HCT116 (cell line): Measurements from ENCODE around the gene MSL1. TPM values are rescaled to one million over a fixed set of nuclear protein-coding genes. Genes with fewer than 3 reads are reported as not detected.

ENCODE experiments used
- ATAC-seq: fragments of 200-7000 bp; cut with Tn5 transposase; 2 replicates; pipeline ENCODE4 v1.9.1; 2020; ENCODE audit warnings: mild to moderate bottlenecking, moderate library complexity
- BruUV-seq: library from RNA; stranded (reverse); fragments of 400-500 nt; replicated peaks from 2 replicates; lab custom pipeline; 2021; lab: Mats Ljungman, UMichigan
- CTCF ChIA-PET: fragments of 300-600 bp; sonication (Branson Sonifier 250); formaldehyde crosslinking; loops from one replicate; lab custom pipeline; 2021; ENCODE audit warnings: antibody characterized with exemption; lab: Charles Lee
- POLR2A ChIA-PET: fragments of 300-600, 350-600 bp; sonication (Branson Sonifier 250); formaldehyde crosslinking; loops from one replicate; lab custom pipeline; 2021; ENCODE audit warnings: antibody characterized with exemption; lab: Charles Lee
- RAD21 ChIA-PET, 2 experiments: fragments of 300-600 bp; sonication (Branson Sonifier 250); formaldehyde crosslinking; loops; one replicate each; lab custom pipeline; 2023; ENCODE audit warnings: low total read pairs in 2 of 2; ENCODE audit not compliant: uncharacterized antibody in 2 of 2, unreplicated experiment in 2 of 2, low non-redundant PET in 1 of 2; lab: Charles Lee
- DNase-seq: peaks from one replicate; pipeline ENCODE4 v3.0.0-alpha.2; 2010; ENCODE audit warnings: low read depth, low spot score
- H2AFZ ChIP-seq: fragments of 200-600 bp; shearing (Covaris generic), sonication (generic); 2 replicates; pipeline ENCODE4 v1.6.1; 2017; ENCODE audit warnings: low read depth, mixed run types, mixed read lengths, antibody characterized with exemption, low read length; ENCODE audit not compliant: poor library complexity, severe bottlenecking
- H3K27ac ChIP-seq: 2 replicates; pipeline ENCODE4 v1.5.1; 2012; ENCODE audit warnings: low read depth, low read length
- H3K27me3 ChIP-seq: fragments of 200-600 bp; sonication (generic); 2 replicates; pipeline ENCODE4 v1.6.1; 2016; ENCODE audit warnings: mixed run types, low read length, mixed read lengths; ENCODE audit not compliant: insufficient read depth
- H3K36me3 ChIP-seq, 2 experiments: fragments of 200-500 bp in 1 of 2; fragments of 200-600 bp in 1 of 2; sonication (Bioruptor generic) in 1 of 2; sonication (generic) in 1 of 2; 2 replicates each; pipeline versions ENCODE4 v1.5.1 to v1.6.1; 2014 to 2016; ENCODE audit warnings: low read length in 2 of 2, inconsistent platforms in 1 of 2, mixed read lengths in 1 of 2, mixed run types in 1 of 2; ENCODE audit not compliant: insufficient read depth in 2 of 2, control insufficient read depth in 1 of 2
- H3K4me1 ChIP-seq, 2 experiments: fragments of 200-600 bp in 1 of 2; sonication (generic) in 1 of 2; 2 replicates each; pipeline versions ENCODE4 v1.5.1 to v1.6.1; 2012 to 2017; ENCODE audit warnings: low read length in 2 of 2, inconsistent platforms in 1 of 2, mild to moderate bottlenecking in 1 of 2, mixed read lengths in 1 of 2, mixed run types in 1 of 2, moderate library complexity in 1 of 2; ENCODE audit not compliant: insufficient read depth in 2 of 2, control insufficient read depth in 1 of 2
- H3K4me2 ChIP-seq: fragments of 200-600 bp; sonication (generic); 2 replicates; pipeline ENCODE4 v1.6.1; 2017; ENCODE audit warnings: mixed run types, low read length, mixed read lengths
- H3K4me3 ChIP-seq, 2 experiments: fragments of 200-600 bp in 1 of 2; sonication (generic) in 1 of 2; replicated peaks in 1 of 2; 2 replicates each; pipeline ENCODE4 v1.5.1; 2011 to 2016; ENCODE audit warnings: low read length in 2 of 2, control low read depth in 1 of 2, low read depth in 1 of 2, mild to moderate bottlenecking in 1 of 2, mixed read lengths in 1 of 2, mixed run types in 1 of 2
- H3K79me2 ChIP-seq: fragments of 200-600 bp; sonication (generic); 2 replicates; pipeline ENCODE4 v1.6.1; 2017; ENCODE audit warnings: mild to moderate bottlenecking, mixed run types, low read length, moderate library complexity, mixed read lengths; ENCODE audit not compliant: insufficient read depth
- H3K9ac ChIP-seq: fragments of 200-600 bp; sonication (generic); 2 replicates; pipeline ENCODE4 v1.6.1; 2016; ENCODE audit warnings: low read length, mixed read lengths
- H3K9me2 ChIP-seq: fragments of 200-600 bp; sonication (generic), shearing (Covaris generic); 2 replicates; pipeline ENCODE4 v1.6.1; 2017; ENCODE audit warnings: mixed run types, mild to moderate bottlenecking, moderate library complexity; ENCODE audit not compliant: insufficient read depth
- H3K9me3 ChIP-seq, 2 experiments: fragments of 200-500 bp in 1 of 2; fragments of 200-600 bp in 1 of 2; sonication (Bioruptor generic) in 1 of 2; sonication (generic) in 1 of 2; 2 replicates each; pipeline ENCODE4 v1.6.1; 2014 to 2017; ENCODE audit warnings: low read length in 2 of 2, mixed read lengths in 2 of 2, inconsistent platforms in 1 of 2, low read depth in 1 of 2, mild to moderate bottlenecking in 1 of 2, mixed run types in 1 of 2, moderate library complexity in 1 of 2; ENCODE audit not compliant: control insufficient read depth in 1 of 2, insufficient read depth in 1 of 2
- H4K20me1 ChIP-seq: fragments of 200-600 bp; sonication (generic), shearing (Covaris generic); 2 replicates; pipeline ENCODE4 v1.6.1; 2017; ENCODE audit warnings: mixed run types, mild to moderate bottlenecking, moderate library complexity; ENCODE audit not compliant: insufficient read depth
- CBX3 ChIP-seq: IDR thresholded peaks from 2 replicates; pipeline ENCODE4 v1.6.1; 2012; ENCODE audit warnings: low read depth
- CEBPB ChIP-seq: IDR thresholded peaks from 2 replicates; pipeline ENCODE4 v1.6.1; 2012; ENCODE audit warnings: low read depth
- EGR1 ChIP-seq: IDR thresholded peaks from 2 replicates; pipeline ENCODE4 v1.6.1; 2012; ENCODE audit warnings: low read depth
- ELF1 ChIP-seq: IDR thresholded peaks from 2 replicates; pipeline ENCODE4 v1.6.1; 2012; ENCODE audit warnings: low read depth, borderline replicate concordance
- EZH2 ChIP-seq: fragments of 200-600 bp; sonication (generic); IDR thresholded peaks from 2 replicates; pipeline ENCODE4 v1.6.1; 2017; ENCODE audit warnings: antibody characterized with exemption, mixed run types
- FOSL1 ChIP-seq: IDR thresholded peaks from 2 replicates; pipeline ENCODE4 v1.6.1; 2012; ENCODE audit warnings: low read depth
- JUND ChIP-seq: IDR thresholded peaks from 2 replicates; pipeline ENCODE4 v1.6.1; 2012
- POLR2A ChIP-seq: IDR thresholded peaks from 2 replicates; pipeline ENCODE4 v1.7.0; 2011; ENCODE audit warnings: borderline replicate concordance; ENCODE audit not compliant: insufficient read depth, insufficient read length; ENCODE audit errors: extremely low read depth
- YY1 ChIP-seq: IDR thresholded peaks from 2 replicates; pipeline ENCODE4 v1.6.1; 2011; ENCODE audit warnings: low read length, low read depth, moderate library complexity, mild to moderate bottlenecking; ENCODE audit not compliant: insufficient replicate concordance; ENCODE audit errors: extremely low read depth
- intact Hi-C: fragments of 100-400 bp; cut with micrococcal nuclease; formaldehyde crosslinking; loops from 2 replicates; pipeline ENCODE4 v1.10.0; 2022
- total RNA-seq: library from RNA; stranded (reverse); gene quantifications from one replicate; pipeline ENCODE4 v1.2.1, GENCODE V29; 2021; ENCODE audit not compliant: unreplicated experiment
- TF ChIP-seq, protein P1 (sequence below), 3 experiments: fragments of 200-600 bp in 1 of 3; sonication (generic) in 1 of 3; IDR thresholded peaks in 2 of 3; conservative IDR thresholded peaks in 1 of 3; 2 replicates each; pipeline ENCODE4 v1.5.1; 2012 to 2017; ENCODE audit warnings: low read depth in 2 of 3, low read length in 2 of 3, antibody characterized with exemption in 1 of 3, borderline replicate concordance in 1 of 3, control low read depth in 1 of 3, mild to moderate bottlenecking in 1 of 3, mixed read lengths in 1 of 3, mixed run types in 1 of 3, moderate library complexity in 1 of 3; ENCODE audit not compliant: insufficient read depth in 1 of 3
- TF ChIP-seq, protein P2 (sequence below): IDR thresholded peaks from 2 replicates; pipeline ENCODE4 v1.6.1; 2012
- TF ChIP-seq, protein P3 (sequence below): IDR thresholded peaks from 2 replicates; pipeline ENCODE4 v1.6.1; 2012; ENCODE audit warnings: low read depth

Gene MSL1
- total RNA-seq, 1 experiment from 2014 or later, result 67.2 TPM

DNA sequence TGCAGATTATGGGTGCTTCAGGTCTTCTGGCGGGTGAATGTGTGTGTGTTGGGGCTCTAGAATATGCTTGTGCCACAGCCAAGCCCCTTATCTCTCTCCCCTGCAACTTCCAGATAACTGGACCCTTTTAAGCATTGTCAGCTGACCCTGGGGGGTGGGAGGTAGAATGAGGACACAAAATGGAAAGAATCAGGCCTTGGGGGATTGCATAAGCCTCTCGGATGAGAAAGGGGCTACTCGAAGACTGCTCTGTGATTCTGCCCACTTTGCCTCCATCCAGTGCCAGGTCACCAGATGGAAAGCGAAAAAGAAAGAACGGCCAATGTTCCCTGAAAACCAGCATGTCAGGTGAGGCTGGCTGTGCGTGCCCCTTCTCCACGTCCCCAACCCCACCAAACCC lies 45.2 kb upstream of the MSL1 start:
- H3K9ac ChIP-seq, result no peak overlapping the region
- H3K79me2 ChIP-seq, result no peaks in the 10 kb centered on the region
- ATAC-seq, result no peak
- peaks cover 41 to 48% of the 10 kb centered on the region in 2 experiments for H3K4me1 ChIP-seq
- no peak overlapping the region for H3K4me2 ChIP-seq
- H3K36me3 ChIP-seq, result no peaks in the 10 kb centered on the region
- no peak overlapping the region for H2AFZ ChIP-seq
- H3K4me3 ChIP-seq, result no peak overlapping the region
- H3K9me2 ChIP-seq, result no peaks in the 10 kb centered on the region
- TF ChIP-seq JUND (no peak), POLR2A (no peak), YY1 (no peak), FOSL1 (no peak)
- TF ChIP-seq, protein P1, sequence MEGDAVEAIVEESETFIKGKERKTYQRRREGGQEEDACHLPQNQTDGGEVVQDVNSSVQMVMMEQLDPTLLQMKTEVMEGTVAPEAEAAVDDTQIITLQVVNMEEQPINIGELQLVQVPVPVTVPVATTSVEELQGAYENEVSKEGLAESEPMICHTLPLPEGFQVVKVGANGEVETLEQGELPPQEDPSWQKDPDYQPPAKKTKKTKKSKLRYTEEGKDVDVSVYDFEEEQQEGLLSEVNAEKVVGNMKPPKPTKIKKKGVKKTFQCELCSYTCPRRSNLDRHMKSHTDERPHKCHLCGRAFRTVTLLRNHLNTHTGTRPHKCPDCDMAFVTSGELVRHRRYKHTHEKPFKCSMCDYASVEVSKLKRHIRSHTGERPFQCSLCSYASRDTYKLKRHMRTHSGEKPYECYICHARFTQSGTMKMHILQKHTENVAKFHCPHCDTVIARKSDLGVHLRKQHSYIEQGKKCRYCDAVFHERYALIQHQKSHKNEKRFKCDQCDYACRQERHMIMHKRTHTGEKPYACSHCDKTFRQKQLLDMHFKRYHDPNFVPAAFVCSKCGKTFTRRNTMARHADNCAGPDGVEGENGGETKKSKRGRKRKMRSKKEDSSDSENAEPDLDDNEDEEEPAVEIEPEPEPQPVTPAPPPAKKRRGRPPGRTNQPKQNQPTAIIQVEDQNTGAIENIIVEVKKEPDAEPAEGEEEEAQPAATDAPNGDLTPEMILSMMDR (IDR thresholded peaks at IDR 0.05 in 2 of 3, conservative IDR thresholded peaks at IDR 0.05 in 1 of 3; ENCODE audit: borderline replicate concordance in 1 of 3, insufficient read depth in 1 of 3, low read depth in 2 of 3, low read length in 2 of 3), result no peak
- TF ChIP-seq, protein P2, sequence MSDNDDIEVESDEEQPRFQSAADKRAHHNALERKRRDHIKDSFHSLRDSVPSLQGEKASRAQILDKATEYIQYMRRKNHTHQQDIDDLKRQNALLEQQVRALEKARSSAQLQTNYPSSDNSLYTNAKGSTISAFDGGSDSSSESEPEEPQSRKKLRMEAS, result no peak
- H4K20me1 ChIP-seq, result no peaks in the 10 kb centered on the region
- no TSS peak for BruUV-seq
- intact Hi-C loops, result no loop called here
- no peak for DNase-seq
- H3K27me3 ChIP-seq, result no peaks in the 10 kb centered on the region
- ChIA-PET RAD21 (no interaction called here), CTCF (interaction anchor here (1.8 to 2.7 kb wide), 5 partner anchors 8 to 22 kb away, joined by 7 to 36 read pairs (median 9); no protein-coding TSS in a partner anchor), POLR2A (no interaction called here)
- H3K9me3 ChIP-seq, result no peaks in the 10 kb centered on the region
- H3K27ac ChIP-seq, result no peak overlapping the region

DNA sequence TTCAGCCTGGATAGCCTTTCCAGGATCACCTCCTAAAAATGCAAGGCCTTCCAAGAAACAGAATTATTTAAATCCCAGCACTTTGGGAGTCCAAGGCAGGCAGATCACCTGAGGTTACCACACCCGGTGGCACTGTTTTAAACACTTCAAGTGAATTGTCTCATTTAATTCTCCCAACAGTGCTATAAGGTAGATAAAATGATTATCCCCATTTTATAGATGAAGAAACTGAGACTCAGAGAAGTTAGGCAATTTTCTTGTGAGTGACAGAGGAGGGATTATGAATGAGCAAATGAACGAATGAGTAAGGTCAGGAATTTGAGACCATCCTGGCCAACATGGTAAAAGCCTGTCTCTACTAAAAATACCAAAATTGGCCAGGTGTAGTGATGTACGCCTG lies 42.2 kb upstream of the MSL1 start:
- H3K79me2 ChIP-seq, result no peaks in the 10 kb centered on the region
- H3K4me3 ChIP-seq, result no peak overlapping the region
- H3K9me2 ChIP-seq, result no peaks in the 10 kb centered on the region
- no peak overlapping the region for H3K27ac ChIP-seq
- intact Hi-C loops, result no loop called here
- H3K4me1 ChIP-seq, result peaks cover 15 to 38% of the 10 kb centered on the region in 2 experiments
- ChIA-PET RAD21 (no interaction called here), POLR2A (no interaction called here), CTCF (no interaction called here)
- H3K27me3 ChIP-seq, result no peaks in the 10 kb centered on the region
- ATAC-seq, result no peak
- no peak for DNase-seq
- H3K4me2 ChIP-seq, result no peak overlapping the region
- no peaks in the 10 kb centered on the region for H3K9me3 ChIP-seq
- no TSS peak for BruUV-seq
- H4K20me1 ChIP-seq, result no peaks in the 10 kb centered on the region
- H3K9ac ChIP-seq, result no peak overlapping the region
- H3K36me3 ChIP-seq, result no peaks in the 10 kb centered on the region
- no peak overlapping the region for H2AFZ ChIP-seq
- TF ChIP-seq CEBPB (no peak), FOSL1 (no peak), CBX3 (no peak), EGR1 (no peak), JUND (no peak), POLR2A (no peak), ELF1 (no peak), EZH2 (no peak)
- TF ChIP-seq, protein P3, sequence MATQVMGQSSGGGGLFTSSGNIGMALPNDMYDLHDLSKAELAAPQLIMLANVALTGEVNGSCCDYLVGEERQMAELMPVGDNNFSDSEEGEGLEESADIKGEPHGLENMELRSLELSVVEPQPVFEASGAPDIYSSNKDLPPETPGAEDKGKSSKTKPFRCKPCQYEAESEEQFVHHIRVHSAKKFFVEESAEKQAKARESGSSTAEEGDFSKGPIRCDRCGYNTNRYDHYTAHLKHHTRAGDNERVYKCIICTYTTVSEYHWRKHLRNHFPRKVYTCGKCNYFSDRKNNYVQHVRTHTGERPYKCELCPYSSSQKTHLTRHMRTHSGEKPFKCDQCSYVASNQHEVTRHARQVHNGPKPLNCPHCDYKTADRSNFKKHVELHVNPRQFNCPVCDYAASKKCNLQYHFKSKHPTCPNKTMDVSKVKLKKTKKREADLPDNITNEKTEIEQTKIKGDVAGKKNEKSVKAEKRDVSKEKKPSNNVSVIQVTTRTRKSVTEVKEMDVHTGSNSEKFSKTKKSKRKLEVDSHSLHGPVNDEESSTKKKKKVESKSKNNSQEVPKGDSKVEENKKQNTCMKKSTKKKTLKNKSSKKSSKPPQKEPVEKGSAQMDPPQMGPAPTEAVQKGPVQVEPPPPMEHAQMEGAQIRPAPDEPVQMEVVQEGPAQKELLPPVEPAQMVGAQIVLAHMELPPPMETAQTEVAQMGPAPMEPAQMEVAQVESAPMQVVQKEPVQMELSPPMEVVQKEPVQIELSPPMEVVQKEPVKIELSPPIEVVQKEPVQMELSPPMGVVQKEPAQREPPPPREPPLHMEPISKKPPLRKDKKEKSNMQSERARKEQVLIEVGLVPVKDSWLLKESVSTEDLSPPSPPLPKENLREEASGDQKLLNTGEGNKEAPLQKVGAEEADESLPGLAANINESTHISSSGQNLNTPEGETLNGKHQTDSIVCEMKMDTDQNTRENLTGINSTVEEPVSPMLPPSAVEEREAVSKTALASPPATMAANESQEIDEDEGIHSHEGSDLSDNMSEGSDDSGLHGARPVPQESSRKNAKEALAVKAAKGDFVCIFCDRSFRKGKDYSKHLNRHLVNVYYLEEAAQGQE, result no peak
